Activated T-helper 1 cell treated with anti-CD3 and anti-CD28 coated beads, Interleukin-12 subunit alpha, Interleukin-12 subunit beta, Interleukin-2, Interleukin-4 antibody, amounts not matched to agents 30 ng/mL and 10 ng/mL and 1 ng/mL, durations not matched to agents 14 hours and 24 hours and 36 hours (primary cell): ENCODE results near the gene AKAP11. TPM values are rescaled to one million over a fixed set of nuclear protein-coding genes. Genes with fewer than 3 reads are reported as not detected.

Source experiments
- DNase-seq: peaks from one replicate; pipeline ENCODE4 v3.0.0; 2021; ENCODE audit warnings: low spot score
- H3K27ac Mint-ChIP-seq: one replicate; pipeline ENCODE4 v1.8.0; 2021; ENCODE audit warnings: mild to moderate bottlenecking, mixed read lengths
- H3K27me3 Mint-ChIP-seq: one replicate; pipeline ENCODE4 v1.8.0; 2022; ENCODE audit warnings: mild to moderate bottlenecking, moderate library complexity, mixed read lengths; ENCODE audit not compliant: insufficient read depth
- H3K36me3 Mint-ChIP-seq: one replicate; pipeline ENCODE4 v1.8.0; 2021; ENCODE audit warnings: low read depth, mixed read lengths
- H3K4me1 Mint-ChIP-seq: one replicate; pipeline ENCODE4 v1.8.0; 2021; ENCODE audit warnings: low read depth, mixed read lengths
- H3K4me3 Mint-ChIP-seq: one replicate; pipeline ENCODE4 v1.8.0; 2021; ENCODE audit warnings: mild to moderate bottlenecking, moderate library complexity, mixed read lengths
- H3K9me3 Mint-ChIP-seq: one replicate; pipeline ENCODE4 v1.8.0; 2021; ENCODE audit warnings: mixed read lengths
- intact Hi-C: fragments of 100-400 bp; cut with micrococcal nuclease; formaldehyde crosslinking; loops from one replicate; pipeline ENCODE4 v1.15.1; 2024
- total RNA-seq: library from RNA; stranded (reverse); gene quantifications from 2 replicates; pipeline ENCODE4 v1.2.3, GENCODE V29; 2022

The AKAP11 gene
- total RNA-seq, 1 donor from 2014 or later = 31.7 TPM

- H3K27me3 Mint-ChIP-seq = no peaks in the 10 kb centered on the region
- H3K36me3 Mint-ChIP-seq = peaks cover 14% of the 10 kb centered on the region
- H3K4me3 Mint-ChIP-seq = no peak overlapping the region
- H3K4me1 Mint-ChIP-seq = peaks cover 43% of the 10 kb centered on the region
- intact Hi-C loops = loop anchor here (5.0 to 10.0 kb wide), 3 partner anchors 36 to 822 kb away; partner anchors contain the start of gene RGCC
- H3K9me3 Mint-ChIP-seq = no peaks in the 10 kb centered on the region
- no peak overlapping the region for H3K27ac Mint-ChIP-seq
- no peak for DNase-seq
These were observed 4.7 kb downstream of the AKAP11 start for GRCh38 chr13:42276683-42277082.

- Mint-ChIP-seq H3K27me3 (no peaks in the 10 kb centered on the region), H3K36me3 (peaks cover 14% of the 10 kb centered on the region), H3K9me3 (no peaks in the 10 kb centered on the region), H3K27ac (no peak overlapping the region), H3K4me1 (peaks cover 43% of the 10 kb centered on the region), H3K4me3 (no peak overlapping the region)
- intact Hi-C loops = loop anchor here (5.0 to 10.0 kb wide), 3 partner anchors 35 to 823 kb away; partner anchors contain the start of gene RGCC
- DNase-seq = no peak
These were observed 5.8 kb downstream of the AKAP11 start for GRCh38 chr13:42277618-42278276.

- no peak for DNase-seq
- intact Hi-C loops = loop anchor here (5.0 to 10.0 kb wide), 3 partner anchors 33 to 824 kb away; partner anchors contain the start of gene RGCC
- Mint-ChIP-seq H3K36me3 (peaks cover 16% of the 10 kb centered on the region), H3K27me3 (no peaks in the 10 kb centered on the region), H3K27ac (no peak overlapping the region), H3K4me1 (peaks cover 45% of the 10 kb centered on the region), H3K4me3 (no peak overlapping the region), H3K9me3 (no peaks in the 10 kb centered on the region)
These were observed 7.1 kb downstream of the AKAP11 start for GRCh38 chr13:42279080-42279479.

- intact Hi-C loops = loop anchor here (5.0 to 10.0 kb wide), 3 partner anchors 32 to 825 kb away; partner anchors contain the start of gene RGCC
- Mint-ChIP-seq H3K27ac (no peak overlapping the region), H3K9me3 (no peaks in the 10 kb centered on the region), H3K4me3 (no peak overlapping the region), H3K27me3 (no peaks in the 10 kb centered on the region), H3K36me3 (peaks cover 21% of the 10 kb centered on the region), H3K4me1 (peaks cover 39% of the 10 kb centered on the region)
- DNase-seq = no peak
These were observed 8.0 kb downstream of the AKAP11 start for GRCh38 chr13:42279986-42280385.

- no peak overlapping the region for H3K27ac Mint-ChIP-seq
- H3K4me1 Mint-ChIP-seq = peaks cover 35% of the 10 kb centered on the region
- H3K27me3 Mint-ChIP-seq = no peaks in the 10 kb centered on the region
- H3K4me3 Mint-ChIP-seq = no peak overlapping the region
- H3K36me3 Mint-ChIP-seq = peaks cover 22% of the 10 kb centered on the region
- no peak for DNase-seq
- intact Hi-C loops = no loop called here
- H3K9me3 Mint-ChIP-seq = no peaks in the 10 kb centered on the region
These were observed 8.6 kb downstream of the AKAP11 start for GRCh38 chr13:42280537-42280936.

- H3K27ac Mint-ChIP-seq = no peak overlapping the region
- no peaks in the 10 kb centered on the region for H3K27me3 Mint-ChIP-seq
- intact Hi-C loops = no loop called here
- H3K9me3 Mint-ChIP-seq = no peaks in the 10 kb centered on the region
- DNase-seq = no peak
- H3K4me1 Mint-ChIP-seq = peaks cover 36% of the 10 kb centered on the region
- H3K36me3 Mint-ChIP-seq = peaks cover 31% of the 10 kb centered on the region
- H3K4me3 Mint-ChIP-seq = no peak overlapping the region
These were observed 11.6 kb downstream of the AKAP11 start for GRCh38 chr13:42283574-42283973.

GRCh38 chr13:42284068-42284467 lies 12.1 kb downstream of the AKAP11 start:
- no peak overlapping the region for H3K27ac Mint-ChIP-seq
- H3K4me3 Mint-ChIP-seq = no peak overlapping the region
- no peak for DNase-seq
- peaks cover 36% of the 10 kb centered on the region for H3K4me1 Mint-ChIP-seq
- H3K36me3 Mint-ChIP-seq = peaks cover 34% of the 10 kb centered on the region
- intact Hi-C loops = no loop called here
- H3K27me3 Mint-ChIP-seq = no peaks in the 10 kb centered on the region
- no peaks in the 10 kb centered on the region for H3K9me3 Mint-ChIP-seq

GRCh38 chr13:42298392-42298791 lies 26.4 kb downstream of the AKAP11 start:
- no peak for DNase-seq
- Mint-ChIP-seq H3K27me3 (no peaks in the 10 kb centered on the region), H3K36me3 (peaks cover 68% of the 10 kb centered on the region), H3K4me1 (peaks cover 7% of the 10 kb centered on the region), H3K9me3 (no peaks in the 10 kb centered on the region), H3K27ac (no peak overlapping the region), H3K4me3 (no peak overlapping the region)
- intact Hi-C loops = no loop called here

- DNase-seq = no peak
- H3K4me1 Mint-ChIP-seq = peaks cover 25% of the 10 kb centered on the region
- H3K4me3 Mint-ChIP-seq = no peak overlapping the region
- H3K36me3 Mint-ChIP-seq = peaks cover 69% of the 10 kb centered on the region
- intact Hi-C loops = no loop called here
- no peaks in the 10 kb centered on the region for H3K9me3 Mint-ChIP-seq
- H3K27me3 Mint-ChIP-seq = no peaks in the 10 kb centered on the region
- H3K27ac Mint-ChIP-seq = no peak overlapping the region
These were observed 33.6 kb downstream of the AKAP11 start for GRCh38 chr13:42305503-42305902.

GRCh38 chr13:42307461-42307860 lies 35.5 kb downstream of the AKAP11 start:
- H3K9me3 Mint-ChIP-seq = no peaks in the 10 kb centered on the region
- peaks cover 59% of the 10 kb centered on the region for H3K36me3 Mint-ChIP-seq
- no peak for DNase-seq
- H3K4me3 Mint-ChIP-seq = no peak overlapping the region
- H3K4me1 Mint-ChIP-seq = peaks cover 35% of the 10 kb centered on the region
- intact Hi-C loops = no loop called here
- H3K27ac Mint-ChIP-seq = no peak overlapping the region
- H3K27me3 Mint-ChIP-seq = no peaks in the 10 kb centered on the region

- Mint-ChIP-seq H3K9me3 (no peaks in the 10 kb centered on the region), H3K27ac (no peak overlapping the region), H3K36me3 (peaks cover 52% of the 10 kb centered on the region), H3K4me1 (peaks cover 28% of the 10 kb centered on the region), H3K27me3 (no peaks in the 10 kb centered on the region), H3K4me3 (no peak overlapping the region)
- DNase-seq = no peak
- intact Hi-C loops = loop anchor here (5.0 kb wide), 1 partner anchor 36 kb away; no protein-coding TSS in a partner anchor
These were observed 41.0 kb downstream of the AKAP11 start for GRCh38 chr13:42312817-42313431.

GRCh38 chr13:42318570-42318969 lies 46.6 kb downstream of the AKAP11 start:
- Mint-ChIP-seq H3K4me3 (no peak overlapping the region), H3K4me1 (peaks cover 20% of the 10 kb centered on the region), H3K36me3 (peaks cover 44% of the 10 kb centered on the region), H3K27me3 (no peaks in the 10 kb centered on the region), H3K9me3 (no peaks in the 10 kb centered on the region), H3K27ac (no peak overlapping the region)
- intact Hi-C loops = no loop called here
- no peak for DNase-seq

- peaks cover 38% of the 10 kb centered on the region for H3K36me3 Mint-ChIP-seq
- H3K27ac Mint-ChIP-seq = no peak overlapping the region
- DNase-seq = no peak
- intact Hi-C loops = no loop called here
- no peaks in the 10 kb centered on the region for H3K27me3 Mint-ChIP-seq
- H3K9me3 Mint-ChIP-seq = no peaks in the 10 kb centered on the region
- H3K4me1 Mint-ChIP-seq = peaks cover 20% of the 10 kb centered on the region
- H3K4me3 Mint-ChIP-seq = peak overlapping the region; percentile 64
These were observed 48.4 kb downstream of the AKAP11 start for GRCh38 chr13:42320375-42320787.
